GM19193 (cell line): ENCODE results near the gene CRYBA1.

ENCODE experiments used
- POLR2A ChIP-seq: IDR thresholded peaks from 4 replicates; pipeline ENCODE4 v1.6.1; 2011; ENCODE audit not compliant: insufficient read depth, insufficient read length; ENCODE audit errors: extremely low read depth

CRYBA1 gene

DNA sequence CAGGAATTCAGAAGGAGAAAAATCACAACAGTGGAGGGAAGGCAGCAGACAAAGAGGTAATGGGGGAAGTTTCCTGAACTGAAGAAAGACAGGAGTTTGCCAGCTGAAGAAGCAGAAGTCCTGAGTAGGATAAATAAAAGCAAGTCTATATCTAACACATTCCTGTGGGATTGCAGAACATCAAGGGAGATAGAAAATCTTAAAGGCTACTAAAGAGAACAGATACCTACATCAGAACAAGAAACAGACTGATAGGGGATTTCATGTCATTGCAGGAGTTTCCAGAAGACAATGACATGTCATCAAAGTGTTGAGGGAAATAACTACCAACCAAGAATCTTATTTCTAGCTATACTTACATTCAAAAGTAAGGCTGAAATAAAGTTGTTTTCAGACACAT is 21.3 kb upstream of the CRYBA1 start:
- TF ChIP-seq POLR2A: no peak

DNA sequence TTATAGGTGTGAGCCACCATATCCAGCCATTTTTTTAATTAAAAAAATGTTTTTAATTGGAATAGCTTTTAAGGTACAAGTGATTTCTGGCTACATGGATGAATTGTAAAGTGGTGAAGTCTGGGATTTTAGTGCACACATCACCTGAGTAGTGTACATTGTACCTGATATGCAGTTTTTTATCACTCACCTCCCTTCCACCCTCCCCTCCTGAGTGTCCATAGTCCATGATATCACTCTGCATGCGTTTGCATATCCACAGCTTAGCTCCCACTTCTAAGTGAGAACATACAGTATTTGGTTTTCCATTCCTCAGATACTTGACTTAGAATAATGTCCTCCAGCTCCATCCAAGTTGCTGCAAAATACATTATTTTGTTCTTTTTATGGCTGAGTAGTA is 13.4 kb upstream of the CRYBA1 start:
- no peak for TF ChIP-seq POLR2A

- TF ChIP-seq POLR2A: no peak
Observed at GRCh38 chr17:29235904-29236303, 10.8 kb upstream of the CRYBA1 start.

GRCh38 chr17:29237476-29238132 is 9.1 kb upstream of the CRYBA1 start:
- no peak for TF ChIP-seq POLR2A

DNA sequence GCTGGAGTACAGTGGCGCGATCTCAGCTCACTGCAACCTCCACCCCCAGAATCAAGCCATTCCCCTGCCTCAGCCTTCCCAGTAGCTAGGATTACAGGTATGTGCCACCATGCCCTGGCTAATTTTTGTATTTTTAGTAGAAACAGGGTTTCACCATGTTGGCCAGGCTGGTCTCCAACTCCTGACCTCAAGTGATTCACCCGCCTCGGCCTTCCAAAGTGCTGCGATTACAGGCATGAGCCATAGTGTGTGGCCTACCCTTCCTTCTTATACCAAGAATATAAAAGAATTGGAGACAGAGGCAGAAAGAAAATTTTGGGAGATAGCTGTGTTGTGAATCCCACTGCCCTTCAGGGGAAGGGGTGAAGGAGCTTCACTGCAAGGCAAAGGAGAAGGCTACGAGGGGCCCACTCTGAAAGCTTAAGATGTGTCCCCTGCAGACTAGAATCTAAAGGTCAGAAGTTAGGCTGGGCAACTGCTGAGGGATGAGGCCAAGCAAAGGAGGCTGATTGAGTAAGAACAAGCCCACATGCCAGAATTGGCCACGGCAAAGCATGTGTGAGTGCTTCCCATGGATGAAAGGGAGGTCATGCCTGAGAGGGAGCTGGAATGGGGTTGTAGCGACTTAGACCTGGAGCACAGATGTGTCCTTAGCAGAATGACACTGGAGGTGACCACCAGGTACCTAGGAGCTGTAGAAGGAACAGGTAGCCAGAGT is 8.4 kb upstream of the CRYBA1 start:
- TF ChIP-seq POLR2A: no peak

DNA sequence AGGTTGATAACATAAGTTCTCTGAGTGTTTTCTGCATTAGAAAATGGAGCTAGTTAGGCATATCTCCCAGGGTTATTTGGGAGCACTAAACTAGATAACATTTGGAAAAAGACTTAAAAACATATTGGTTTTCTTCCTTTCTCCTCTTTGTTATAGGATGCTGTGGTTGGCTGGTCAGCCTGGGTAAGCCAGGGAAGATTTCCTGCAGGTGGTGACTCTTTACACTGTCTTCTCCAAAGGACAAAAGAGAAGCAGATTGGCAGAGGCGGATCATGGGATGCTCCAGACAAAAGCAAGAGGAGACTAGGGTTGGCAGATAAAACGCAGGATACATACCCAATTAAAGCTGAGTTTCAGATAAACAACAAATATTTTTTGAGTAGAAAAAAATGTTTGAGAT is 6.2 kb upstream of the CRYBA1 start:
- TF ChIP-seq POLR2A: no peak

DNA sequence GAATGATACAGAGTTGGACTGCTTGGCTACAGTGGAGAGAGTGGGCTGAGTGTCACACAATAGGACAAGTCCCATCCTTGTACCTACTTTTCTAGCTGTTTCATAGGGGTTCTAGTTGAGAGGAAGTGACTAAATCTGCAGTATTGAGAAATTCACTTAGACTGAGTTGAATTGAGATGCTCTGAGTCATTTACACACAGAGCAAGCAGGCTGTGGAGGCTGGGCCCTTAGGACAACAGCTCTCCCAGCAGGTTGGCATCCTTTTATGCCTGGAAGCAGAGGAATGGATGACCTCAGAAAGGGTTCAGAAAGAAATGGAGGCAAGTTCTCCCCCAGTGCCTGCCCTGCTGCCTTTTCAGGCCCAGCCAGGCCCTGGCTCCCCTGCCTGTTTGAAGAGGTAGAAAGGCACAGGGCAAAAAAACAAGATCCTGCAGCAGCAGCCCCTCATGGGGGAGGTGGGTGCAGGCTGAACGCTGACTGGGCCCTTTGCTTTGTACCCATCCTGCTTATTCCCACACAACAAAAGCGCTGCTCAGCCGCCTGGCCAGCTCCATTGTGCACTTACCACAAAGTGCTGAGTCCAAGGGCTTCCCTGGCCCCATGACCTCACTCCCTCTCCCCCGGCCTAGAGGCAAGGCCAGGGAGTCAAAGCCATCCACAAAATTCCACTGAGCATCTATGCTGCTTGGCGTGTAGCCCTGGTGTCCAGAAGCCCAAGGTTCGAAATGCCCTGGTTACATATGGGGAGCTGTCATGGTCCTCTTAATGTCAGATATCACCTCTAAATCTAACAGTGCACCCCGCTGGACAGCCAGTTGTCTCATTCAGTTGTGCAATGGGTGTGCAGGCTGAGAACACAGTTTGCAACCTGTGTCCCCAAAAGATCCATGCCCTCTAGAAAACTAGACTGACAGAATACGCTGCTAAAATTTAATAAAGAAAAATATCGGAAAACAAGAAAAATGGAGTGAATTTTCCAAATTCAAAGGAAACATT is 5.4 kb upstream of the CRYBA1 start:
- TF ChIP-seq POLR2A: no peak

DNA sequence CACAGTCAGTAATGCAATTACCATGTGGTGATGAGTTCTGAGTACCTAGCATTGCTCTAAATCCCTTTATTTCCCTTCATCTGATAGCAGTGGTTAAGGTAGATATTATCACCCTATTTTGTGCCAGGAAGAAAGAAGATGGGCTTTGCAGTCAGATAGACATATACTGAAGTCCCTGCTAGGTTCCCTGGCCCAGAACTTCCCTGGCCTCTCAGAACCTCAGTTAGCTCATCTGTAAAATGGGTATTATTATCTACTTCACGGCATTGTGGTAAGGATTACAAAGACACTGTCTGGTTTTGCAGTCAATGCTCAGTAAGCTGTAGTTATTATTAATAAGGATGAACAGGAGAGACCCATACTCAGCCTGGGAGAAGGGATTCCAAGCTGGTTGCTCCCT is 4.6 kb upstream of the CRYBA1 start:
- TF ChIP-seq POLR2A: no peak

DNA sequence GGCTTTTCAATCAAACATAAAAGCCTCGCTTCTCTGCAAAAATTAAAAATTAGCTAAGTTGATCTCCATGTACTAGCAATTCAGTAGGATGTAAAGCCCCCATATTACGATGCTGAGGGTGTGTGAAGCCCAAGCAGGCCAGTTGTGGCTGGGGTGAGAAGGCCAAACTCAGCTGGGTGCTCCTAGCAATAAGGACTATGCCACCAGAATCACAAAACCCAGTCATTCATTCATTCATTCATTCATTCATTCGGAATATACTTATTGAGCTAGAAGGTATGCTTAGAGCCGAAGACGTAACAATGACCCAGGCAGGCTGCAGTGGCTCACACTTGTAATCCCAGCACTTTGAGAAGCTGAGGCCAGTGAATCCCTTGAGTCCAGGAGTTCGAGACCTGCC is 3.9 kb upstream of the CRYBA1 start:
- no peak for TF ChIP-seq POLR2A

DNA sequence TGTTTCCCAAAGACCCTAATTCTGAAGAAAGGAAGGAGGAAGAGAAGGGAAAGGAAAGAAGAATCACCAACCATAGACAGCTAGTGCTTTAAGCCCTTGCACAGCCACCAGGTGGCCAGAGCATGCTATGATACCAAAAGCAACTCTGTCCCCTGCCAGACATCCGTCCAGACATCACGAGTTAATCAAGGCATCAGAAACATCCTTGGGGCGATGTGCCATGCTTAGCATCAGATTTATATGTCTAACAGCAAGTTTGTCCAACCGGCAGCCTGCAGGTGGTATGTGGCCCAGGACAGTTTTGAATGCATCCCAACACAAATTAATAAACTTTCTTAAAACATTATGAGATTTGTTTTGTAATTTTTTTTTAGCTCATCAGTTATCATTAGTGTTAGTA is 2.9 kb upstream of the CRYBA1 start:
- TF ChIP-seq POLR2A: no peak

DNA sequence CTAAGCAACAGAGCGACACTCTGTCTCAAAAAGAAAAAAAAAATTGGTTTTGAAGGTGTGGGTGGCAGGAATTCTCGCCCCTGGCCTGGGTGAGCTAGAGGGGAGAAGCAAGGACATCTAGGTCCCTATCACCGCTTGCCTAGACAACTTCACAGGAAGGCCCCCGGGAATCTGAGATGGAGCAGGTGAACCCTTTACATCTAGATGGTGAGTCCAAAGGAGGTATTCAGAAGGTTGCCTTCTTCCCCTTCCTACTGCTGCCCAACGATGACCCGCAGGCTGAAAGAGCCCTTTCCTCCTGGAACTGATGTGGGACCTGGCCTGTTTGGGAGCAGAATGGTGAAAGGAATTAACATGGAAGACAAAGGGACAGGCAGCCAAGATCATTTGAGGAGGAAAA is 1.3 kb upstream of the CRYBA1 start:
- TF ChIP-seq POLR2A: no peak

GRCh38 chr17:29247219-29247618 is 560 bp downstream of the CRYBA1 start:
- TF ChIP-seq POLR2A: no peak

DNA sequence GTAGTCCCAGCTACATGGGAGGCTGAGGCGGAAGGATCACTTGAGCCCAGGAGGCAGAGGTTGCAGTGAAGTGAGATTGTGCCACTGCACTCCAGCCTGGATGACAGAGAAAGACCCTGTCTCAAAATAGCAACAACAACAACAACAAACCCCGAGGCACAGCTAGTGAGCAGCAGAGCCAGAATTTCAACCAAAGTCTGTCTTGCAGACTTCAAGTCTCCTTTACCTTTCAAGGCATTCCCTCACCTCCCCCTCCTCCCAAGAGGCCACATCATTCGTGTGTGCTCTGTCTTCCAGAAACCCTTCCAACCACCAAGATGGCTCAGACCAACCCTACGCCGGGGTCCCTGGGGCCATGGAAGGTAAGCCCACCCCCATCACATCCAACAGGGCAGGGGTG is 2.2 kb downstream of the CRYBA1 start:
- no peak for TF ChIP-seq POLR2A

DNA sequence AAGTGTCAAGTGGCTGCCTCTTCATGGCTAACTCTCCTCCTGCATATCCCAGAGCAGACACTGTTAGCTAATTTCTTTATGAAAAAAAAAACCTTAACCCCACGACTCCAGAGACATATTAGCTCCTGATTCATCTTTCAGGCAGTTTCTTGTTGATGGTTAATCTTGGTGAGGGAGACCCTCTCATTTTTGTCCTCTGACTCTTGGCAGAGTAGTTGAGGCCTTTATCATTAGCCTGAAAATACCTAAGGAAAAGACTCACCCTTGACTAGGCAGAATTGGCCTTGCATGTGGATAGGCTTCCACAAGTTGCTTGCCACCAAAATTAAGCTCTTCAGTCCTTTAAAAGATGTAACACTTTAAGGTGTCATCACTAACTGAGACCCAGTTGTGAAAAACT is 4.0 kb downstream of the CRYBA1 start:
- no peak for TF ChIP-seq POLR2A

DNA sequence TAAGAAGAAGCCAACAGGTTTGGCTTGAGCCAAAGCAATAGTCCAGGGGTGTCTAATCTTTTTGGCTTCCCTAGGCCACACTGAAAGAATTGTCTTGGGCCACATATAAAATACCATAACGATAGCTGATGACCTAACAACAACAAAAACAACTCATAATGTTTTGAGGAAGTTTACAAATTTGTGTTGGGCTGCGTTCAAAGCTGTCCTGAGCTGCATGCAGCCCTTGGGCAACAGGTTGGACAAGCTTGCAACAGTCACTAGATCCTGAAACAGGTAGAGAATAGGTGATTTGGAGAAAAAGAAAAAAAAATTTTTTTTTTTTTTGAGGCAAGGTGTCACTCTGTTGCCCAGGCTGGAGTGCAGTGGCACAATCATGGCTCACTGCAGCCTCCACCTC is 4.5 kb downstream of the CRYBA1 start:
- no peak for TF ChIP-seq POLR2A
